MM.1S (cell line): Measurements from ENCODE around the gene OGFOD1.

Experiments
- DNase-seq: peaks from one replicate; pipeline ENCODE4 v3.0.0-alpha.2; 2015
- H2AFZ ChIP-seq: fragments of 300-600 bp; sonication (generic); 2 replicates; pipeline ENCODE4 v1.6.0; 2016; ENCODE audit warnings: antibody characterized with exemption, low read length
- H3F3A ChIP-seq: fragments of 300-600 bp; sonication (generic); 2 replicates; pipeline ENCODE4 v1.6.1; 2016; ENCODE audit warnings: mild to moderate bottlenecking, antibody characterized with exemption, low read length, moderate library complexity, mixed read lengths; ENCODE audit not compliant: insufficient read depth
- H3K27ac ChIP-seq: fragments of 300-600 bp; sonication (generic); 2 replicates; pipeline ENCODE4 v1.5.1; 2016; ENCODE audit warnings: mild to moderate bottlenecking, low read length
- H3K27me3 ChIP-seq: fragments of 300-600 bp; sonication (generic); replicated peaks from 2 replicates; pipeline ENCODE4 v1.6.0; 2016; ENCODE audit warnings: low read length; ENCODE audit not compliant: insufficient read depth
- H3K36me3 ChIP-seq: fragments of 300-600 bp; sonication (generic); replicated peaks from 2 replicates; pipeline ENCODE4 v1.6.1; 2016; ENCODE audit warnings: mild to moderate bottlenecking, low read length, mixed read lengths; ENCODE audit not compliant: insufficient read depth
- H3K4me1 ChIP-seq: fragments of 300-600 bp; sonication (generic); 2 replicates; pipeline ENCODE4 v1.6.1; 2016; ENCODE audit warnings: low read length, mixed read lengths
- H3K4me2 ChIP-seq: fragments of 300-600 bp; sonication (generic); 2 replicates; pipeline ENCODE4 v1.6.0; 2016; ENCODE audit warnings: low read depth, low read length
- H3K4me3 ChIP-seq: fragments of 300-600 bp; sonication (generic); 2 replicates; pipeline ENCODE4 v1.5.1; 2016; ENCODE audit warnings: low read length, mixed read lengths
- H3K79me2 ChIP-seq: fragments of 300-600 bp; sonication (generic); 2 replicates; pipeline ENCODE4 v1.6.1; 2016; ENCODE audit warnings: mixed run types, low read length, mixed read lengths
- H3K9ac ChIP-seq: fragments of 300-600 bp; sonication (generic); 2 replicates; pipeline ENCODE4 v1.6.1; 2016; ENCODE audit warnings: low read length, mixed read lengths
- H3K9me2 ChIP-seq: fragments of 300-600 bp; sonication (generic); replicated peaks from 2 replicates; pipeline ENCODE4 v1.6.1; 2016; ENCODE audit warnings: mild to moderate bottlenecking, low read length, mixed read lengths; ENCODE audit not compliant: insufficient read depth
- H3K9me3 ChIP-seq: fragments of 300-600 bp; sonication (generic); replicated peaks from 2 replicates; pipeline ENCODE4 v1.6.1; 2016; ENCODE audit warnings: mild to moderate bottlenecking, low read length, mixed read lengths; ENCODE audit not compliant: insufficient read depth
- H4K20me1 ChIP-seq: fragments of 300-600 bp; sonication (generic); 2 replicates; pipeline ENCODE4 v1.6.1; 2016; ENCODE audit warnings: mild to moderate bottlenecking, low read length, moderate library complexity, mixed read lengths; ENCODE audit not compliant: insufficient read depth
- EZH2 ChIP-seq: fragments of 300-600 bp; sonication (generic); optimal IDR thresholded peaks from 2 replicates; pipeline ENCODE3; 2017; ENCODE audit warnings: low read depth, mild to moderate bottlenecking, antibody characterized with exemption, low read length, mixed read lengths
- EZH2phosphoT487 ChIP-seq: fragments of 300-600 bp; sonication (generic); IDR thresholded peaks from 2 replicates; pipeline ENCODE4 v1.6.1; 2018; ENCODE audit warnings: antibody characterized with exemption, low read length
- TF ChIP-seq, protein P1 (sequence below): fragments of 300-600 bp; sonication (generic); IDR thresholded peaks from 2 replicates; pipeline ENCODE4 v1.5.1; 2016; ENCODE audit warnings: antibody characterized with exemption, low read length, mixed read lengths

The OGFOD1 gene

DNA sequence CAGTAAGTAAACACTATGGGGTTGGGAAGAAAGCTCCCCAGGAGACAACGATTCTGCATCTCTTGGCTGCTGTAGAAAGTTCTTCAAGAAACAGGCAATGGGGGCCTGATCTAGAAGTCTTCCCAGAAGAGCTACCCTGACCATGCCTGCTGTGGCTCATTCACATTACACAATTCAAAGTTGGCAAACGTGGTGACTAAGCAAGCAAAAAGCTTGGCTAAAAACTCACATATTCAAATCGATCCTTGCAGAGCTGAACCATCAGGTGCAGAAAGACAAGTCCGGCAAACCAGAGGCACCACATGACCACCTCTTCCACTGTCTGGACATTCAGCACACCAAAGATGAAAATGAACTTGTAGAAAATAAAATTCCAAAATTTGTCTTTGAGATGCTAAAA is 42.2 kb upstream of the OGFOD1 start:
- Histone ChIP-seq H3K9ac (no peak overlapping the region), H3K9me2 (no peaks in the 10 kb centered on the region), H3K36me3 (peaks cover 7% of the 10 kb centered on the region; the same call in 1 of the 2 replicates)

GRCh38 chr16:56411123-56411522 is 40.2 kb upstream of the OGFOD1 start:
- peaks cover 7% of the 10 kb centered on the region; the same call in 1 of the 2 replicates for H3K36me3 ChIP-seq
- H3K27me3 ChIP-seq: no peaks in the 10 kb centered on the region
- peaks cover 15% of the 10 kb centered on the region; the same call in 1 of the 2 replicates for H3K79me2 ChIP-seq
- no peak overlapping the region for H2AFZ ChIP-seq
- no peaks in the 10 kb centered on the region for H3K9me3 ChIP-seq
- no peaks in the 10 kb centered on the region for H3F3A ChIP-seq
- H3K9ac ChIP-seq: no peak overlapping the region
- DNase-seq: no peak
- H4K20me1 ChIP-seq: peaks cover 3% of the 10 kb centered on the region; the same call in 1 of the 2 replicates
- no peak overlapping the region for H3K4me3 ChIP-seq
- no peak overlapping the region for H3K4me2 ChIP-seq
- TF ChIP-seq EZH2 (no peak), EZH2phosphoT487 (no peak)
- TF ChIP-seq, protein P1, sequence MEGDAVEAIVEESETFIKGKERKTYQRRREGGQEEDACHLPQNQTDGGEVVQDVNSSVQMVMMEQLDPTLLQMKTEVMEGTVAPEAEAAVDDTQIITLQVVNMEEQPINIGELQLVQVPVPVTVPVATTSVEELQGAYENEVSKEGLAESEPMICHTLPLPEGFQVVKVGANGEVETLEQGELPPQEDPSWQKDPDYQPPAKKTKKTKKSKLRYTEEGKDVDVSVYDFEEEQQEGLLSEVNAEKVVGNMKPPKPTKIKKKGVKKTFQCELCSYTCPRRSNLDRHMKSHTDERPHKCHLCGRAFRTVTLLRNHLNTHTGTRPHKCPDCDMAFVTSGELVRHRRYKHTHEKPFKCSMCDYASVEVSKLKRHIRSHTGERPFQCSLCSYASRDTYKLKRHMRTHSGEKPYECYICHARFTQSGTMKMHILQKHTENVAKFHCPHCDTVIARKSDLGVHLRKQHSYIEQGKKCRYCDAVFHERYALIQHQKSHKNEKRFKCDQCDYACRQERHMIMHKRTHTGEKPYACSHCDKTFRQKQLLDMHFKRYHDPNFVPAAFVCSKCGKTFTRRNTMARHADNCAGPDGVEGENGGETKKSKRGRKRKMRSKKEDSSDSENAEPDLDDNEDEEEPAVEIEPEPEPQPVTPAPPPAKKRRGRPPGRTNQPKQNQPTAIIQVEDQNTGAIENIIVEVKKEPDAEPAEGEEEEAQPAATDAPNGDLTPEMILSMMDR: no peak
- no peaks in the 10 kb centered on the region for H3K9me2 ChIP-seq
- no peaks in the 10 kb centered on the region for H3K4me1 ChIP-seq
- H3K27ac ChIP-seq: no peak overlapping the region

More for the DNA sequence above, 42.2 kb upstream of the OGFOD1 start:
- Histone ChIP-seq H3K27ac (no peak overlapping the region), H3K9me3 (no peaks in the 10 kb centered on the region), H3K27me3 (no peaks in the 10 kb centered on the region), H3K4me2 (no peak overlapping the region), H3K4me3 (no peak overlapping the region), H2AFZ (no peak overlapping the region), H3F3A (no peaks in the 10 kb centered on the region), H3K4me1 (no peaks in the 10 kb centered on the region), H3K79me2 (peaks cover under 1% of the 10 kb centered on the region; the same call in 1 of the 2 replicates), H4K20me1 (no peaks in the 10 kb centered on the region)
- no peak for DNase-seq
- TF ChIP-seq EZH2phosphoT487: no peak
- no peak for TF ChIP-seq EZH2
- TF ChIP-seq, protein P1: no peak

- no peak overlapping the region for H2AFZ ChIP-seq
- no peaks in the 10 kb centered on the region for H3F3A ChIP-seq
- H3K9me2 ChIP-seq: no peaks in the 10 kb centered on the region
- H3K9me3 ChIP-seq: no peaks in the 10 kb centered on the region
- DNase-seq: no peak
- no peak overlapping the region for H3K9ac ChIP-seq
- peaks cover 7% of the 10 kb centered on the region; the same call in 1 of the 2 replicates for H3K36me3 ChIP-seq
- H3K27ac ChIP-seq: no peak overlapping the region
- H3K27me3 ChIP-seq: no peaks in the 10 kb centered on the region
- H4K20me1 ChIP-seq: peaks cover 3% of the 10 kb centered on the region; the same call in 1 of the 2 replicates
- H3K4me3 ChIP-seq: no peak overlapping the region
- peaks cover 18% of the 10 kb centered on the region for H3K79me2 ChIP-seq
- H3K4me1 ChIP-seq: no peaks in the 10 kb centered on the region
- TF ChIP-seq, protein P1: no peak
- TF ChIP-seq EZH2: no peak
- no peak for TF ChIP-seq EZH2phosphoT487
- no peak overlapping the region for H3K4me2 ChIP-seq
These were observed 39.7 kb upstream of the OGFOD1 start for GRCh38 chr16:56411624-56412023.
